ENCODE data around the gene DIPK1C.

DIPK1C gene

GRCh38 chr18:74416124-74416523 lies 41.0 kb downstream of the DIPK1C start:
- DNase-seq, result no peak

- DNase-seq, result no peak
Observed at GRCh38 chr18:74414953-74415515, 42.1 kb downstream of the DIPK1C start.

- DNase-seq, result no peak
Observed at GRCh38 chr18:74413836-74414235, 43.3 kb downstream of the DIPK1C start.

GRCh38 chr18:74412116-74412880 lies 44.8 kb downstream of the DIPK1C start:
- DNase-seq, result no peak

GRCh38 chr18:74411475-74411874 lies 45.6 kb downstream of the DIPK1C start:
- DNase-seq, result no peak

- DNase-seq, result no peak
Observed at GRCh38 chr18:74410441-74410992, 46.6 kb downstream of the DIPK1C start.

- no peak for DNase-seq
Observed at GRCh38 chr18:74407888-74408287, 49.2 kb downstream of the DIPK1C start.

- DNase-seq, result no peak
Observed at GRCh38 chr18:74402806-74403433, 54.2 kb downstream of the DIPK1C start.

GRCh38 chr18:74400813-74401212 lies 56.3 kb downstream of the DIPK1C start:
- DNase-seq, result no peak

- no peak for DNase-seq
Observed at GRCh38 chr18:74399091-74399887, 57.8 kb downstream of the DIPK1C start.

- DNase-seq, result no peak
Observed at GRCh38 chr18:74397572-74397971, 59.5 kb downstream of the DIPK1C start.

GRCh38 chr18:74396171-74397169 lies 60.6 kb downstream of the DIPK1C start:
- DNase-seq, result no peak

GRCh38 chr18:74395648-74396154 lies 61.4 kb downstream of the DIPK1C start:
- no peak for DNase-seq

- no peak for DNase-seq
Observed at GRCh38 chr18:74395006-74395405, 62.1 kb downstream of the DIPK1C start.

GRCh38 chr18:74392323-74392722 lies 64.8 kb downstream of the DIPK1C start:
- DNase-seq, result no peak

- no peak for DNase-seq
Observed at GRCh38 chr18:74390900-74391299, 66.2 kb downstream of the DIPK1C start.

- no peak for DNase-seq
Observed at GRCh38 chr18:74389991-74390390, 67.1 kb downstream of the DIPK1C start.

GRCh38 chr18:74389171-74389927 lies 67.8 kb downstream of the DIPK1C start:
- no peak for DNase-seq

GRCh38 chr18:74388227-74388626 lies 68.9 kb downstream of the DIPK1C start:
- DNase-seq, result no peak

GRCh38 chr18:74387383-74387782 lies 69.7 kb downstream of the DIPK1C start:
- DNase-seq, result no peak
